SK-N-SH (cell line): ENCODE measurements around the gene DNAJC5. TPM values are rescaled to one million over a fixed set of nuclear protein-coding genes. Genes with fewer than 3 reads are reported as not detected.

Experiments
- CTCF ChIA-PET: fragments of 300-600, 350-600 bp; formaldehyde crosslinking; extraction: SDS; loops from one replicate; lab custom pipeline; 2021; lab: Yijun Ruan, JAX
- POLR2A ChIA-PET: fragments of 350-600 bp; sonication (Branson Sonifier 250); formaldehyde crosslinking; extraction: SDS; loops from one replicate; lab custom pipeline; 2020; ENCODE audit warnings: antibody characterized with exemption, inconsistent platforms; lab: Yijun Ruan, JAX
- DNase-seq: peaks from one replicate; pipeline ENCODE4 v3.0.0; 2012
- H2AFZ ChIP-seq: fragments of 200-600 bp; sonication (generic); 2 replicates; pipeline ENCODE4 v1.8.1; 2016; ENCODE audit warnings: antibody characterized with exemption, mild to moderate bottlenecking, low read depth
- H3F3A ChIP-seq: fragments of 200-600 bp; sonication (generic); replicated peaks from 2 replicates; pipeline ENCODE3; 2016; ENCODE audit warnings: antibody characterized with exemption, mild to moderate bottlenecking; ENCODE audit not compliant: insufficient read depth
- H3K27ac ChIP-seq, 2 experiments: fragments of 200-500 bp in 1 of 2; fragments of 200-600 bp in 1 of 2; sonication (Bioruptor generic) in 1 of 2; sonication (generic), shearing (Covaris generic) in 1 of 2; 2 replicates each; pipeline versions ENCODE4 v1.5.1 to v1.6.1; 2014 to 2016; ENCODE audit warnings: low read depth in 2 of 2, inconsistent platforms in 1 of 2, low read length in 1 of 2, mild to moderate bottlenecking in 1 of 2, mixed read lengths in 1 of 2
- H3K27me3 ChIP-seq: fragments of 200-600 bp; sonication (generic), shearing (Covaris generic); 2 replicates; pipeline ENCODE4 v1.6.1; 2016; ENCODE audit warnings: mixed run types; ENCODE audit not compliant: insufficient read depth
- H3K36me3 ChIP-seq, 2 experiments: fragments of 200-500 bp in 1 of 2; fragments of 200-600 bp in 1 of 2; sonication (Bioruptor generic) in 1 of 2; sonication (generic) in 1 of 2; replicated peaks in 1 of 2; 2 replicates each; pipeline versions ENCODE3 to v1.5.1; 2014 to 2016; ENCODE audit warnings: low read length in 1 of 2, mild to moderate bottlenecking in 1 of 2; ENCODE audit not compliant: insufficient read depth in 2 of 2, control insufficient read depth in 1 of 2
- H3K4me1 ChIP-seq, 2 experiments: fragments of 200-500 bp in 1 of 2; fragments of 200-600 bp in 1 of 2; sonication (Bioruptor generic) in 1 of 2; sonication (generic), shearing (Covaris generic) in 1 of 2; 2 replicates each; pipeline versions ENCODE4 v1.5.1 to v1.6.1; 2014 to 2016; ENCODE audit warnings: low read depth in 1 of 2, low read length in 1 of 2, mixed run types in 1 of 2; ENCODE audit not compliant: insufficient read depth in 2 of 2, control insufficient read depth in 1 of 2
- H3K4me2 ChIP-seq: fragments of 200-600 bp; sonication (generic), shearing (Covaris generic); 2 replicates; pipeline ENCODE4 v1.6.1; 2017; ENCODE audit warnings: mixed run types
- H3K4me3 ChIP-seq, 2 experiments: fragments of 200-500 bp in 1 of 2; fragments of 200-600 bp in 1 of 2; sonication (Bioruptor generic) in 1 of 2; sonication (generic), shearing (Covaris generic) in 1 of 2; 2 replicates each; pipeline versions ENCODE4 v1.5.1 to v1.8.1; 2014 to 2016; ENCODE audit warnings: low read depth in 2 of 2, inconsistent platforms in 1 of 2, low read length in 1 of 2, mild to moderate bottlenecking in 1 of 2, mixed read lengths in 1 of 2, moderate library complexity in 1 of 2
- H3K79me2 ChIP-seq: fragments of 200-600 bp; sonication (generic); 2 replicates; pipeline ENCODE4 v1.8.1; 2017; ENCODE audit warnings: mild to moderate bottlenecking; ENCODE audit not compliant: insufficient read depth
- H3K9ac ChIP-seq: fragments of 200-600 bp; sonication (generic); 2 replicates; pipeline ENCODE4 v1.6.1; 2017; ENCODE audit warnings: mixed run types
- H3K9me2 ChIP-seq: fragments of 200-600 bp; sonication (generic); 2 replicates; pipeline ENCODE4 v1.6.1; 2017; ENCODE audit warnings: mixed run types
- H3K9me3 ChIP-seq: fragments of 200-600 bp; sonication (generic); 2 replicates; pipeline ENCODE4 v1.6.1; 2017; ENCODE audit warnings: mixed run types, mild to moderate bottlenecking, moderate library complexity
- H4K20me1 ChIP-seq: fragments of 200-600 bp; sonication (generic); 2 replicates; pipeline ENCODE4 v1.6.1; 2017; ENCODE audit warnings: mild to moderate bottlenecking, mixed run types; ENCODE audit not compliant: insufficient read depth
- CHD2 ChIP-seq: fragments of 150-350 bp; IDR thresholded peaks from 2 replicates; pipeline ENCODE4 v1.6.1; 2018; ENCODE audit warnings: low read length; ENCODE audit not compliant: partially characterized antibody
- EZH2phosphoT487 ChIP-seq: fragments of 200-600 bp; sonication (generic); IDR thresholded peaks from 2 replicates; pipeline ENCODE4 v1.6.1; 2017; ENCODE audit warnings: low read depth, mixed run types, mild to moderate bottlenecking, antibody characterized with exemption, moderate library complexity, borderline replicate concordance
- FOSL2 ChIP-seq: IDR thresholded peaks from 2 replicates; pipeline ENCODE4 v1.4.0; 2012; ENCODE audit warnings: low read depth, mild to moderate bottlenecking, moderate library complexity, borderline replicate concordance
- GABPA ChIP-seq: IDR thresholded peaks from 2 replicates; pipeline ENCODE4 v1.4.0; 2012; ENCODE audit warnings: low read depth, mild to moderate bottlenecking
- IRF3 ChIP-seq: fragments of 150-350 bp; IDR thresholded peaks from 2 replicates; pipeline ENCODE4 v1.6.1; 2016; ENCODE audit warnings: mild to moderate bottlenecking, low read depth, low read length
- MXI1 ChIP-seq: IDR thresholded peaks from 2 replicates; pipeline ENCODE4 v1.6.1; 2012; ENCODE audit warnings: mild to moderate bottlenecking, low read depth, low read length, improper control_type of control experiment
- NRF1 ChIP-seq: IDR thresholded peaks from 2 replicates; pipeline ENCODE4 v1.6.1; 2012; ENCODE audit warnings: low read depth, mild to moderate bottlenecking, low read length
- RFX5 ChIP-seq: IDR thresholded peaks from 2 replicates; pipeline ENCODE4 v1.6.1; 2012; ENCODE audit warnings: mild to moderate bottlenecking, improper control_type of control experiment, low read length
- SIN3A ChIP-seq: IDR thresholded peaks from 2 replicates; pipeline ENCODE4 v1.6.1; 2012; ENCODE audit warnings: low read depth, mild to moderate bottlenecking, low read length, moderate library complexity, borderline replicate concordance
- TAF1 ChIP-seq: IDR thresholded peaks from 2 replicates; pipeline ENCODE4 v1.6.1; 2012; ENCODE audit warnings: low read depth, mild to moderate bottlenecking, low read length, moderate library complexity, borderline replicate concordance
- WGBS: methylation state at CpG from one replicate; pipeline ENCODE4 v1.1.6; 2017; ENCODE audit warnings: low lambda C conversion rate; 5-methylcytosine and 5-hydroxymethylcytosine counted together
- polyA plus RNA-seq, 3 experiments: library from polyadenylated mRNA; depleted of rRNA; stranded (reverse); fragments of >200 nt; gene quantifications; 2 replicates each; pipeline ENCODE4 v1.2.3, GENCODE V29; 2012
- TF ChIP-seq, protein P1 (sequence below): IDR thresholded peaks from 2 replicates; pipeline ENCODE4; 2012

DNAJC5 gene
- polyA plus RNA-seq, 1 of the 3 experiments (the other 2 are of a cell fraction) = 24.2 TPM

GRCh38 chr20:63886054-63886419, 8.9 kb upstream of the DNAJC5 start:
- DNase-seq = no peak
- Histone ChIP-seq H4K20me1 (peaks cover 32% of the 10 kb centered on the region), H3K27me3 (no peaks in the 10 kb centered on the region), H2AFZ (no peak overlapping the region), H3K9me3 (no peaks in the 10 kb centered on the region), H3K79me2 (peaks cover 30% of the 10 kb centered on the region; the same call in 1 of the 2 replicates), H3K4me3 (no peak overlapping the region), H3K4me1 (peaks cover 0 to 11% of the 10 kb centered on the region in 2 experiments; a peak in 1 of 4 replicates), H3F3A (no peaks in the 10 kb centered on the region), H3K9ac (no peak overlapping the region), H3K36me3 (peaks cover 6 to 80% of the 10 kb centered on the region in 2 experiments), H3K4me2 (no peak overlapping the region), H3K9me2 (no peaks in the 10 kb centered on the region), H3K27ac (no peak overlapping the region)
- TF ChIP-seq FOSL2 (no peak), TAF1 (no peak), SIN3A (no peak), GABPA (no peak), MXI1 (no peak), CHD2 (no peak)
- TF ChIP-seq, protein P1, sequence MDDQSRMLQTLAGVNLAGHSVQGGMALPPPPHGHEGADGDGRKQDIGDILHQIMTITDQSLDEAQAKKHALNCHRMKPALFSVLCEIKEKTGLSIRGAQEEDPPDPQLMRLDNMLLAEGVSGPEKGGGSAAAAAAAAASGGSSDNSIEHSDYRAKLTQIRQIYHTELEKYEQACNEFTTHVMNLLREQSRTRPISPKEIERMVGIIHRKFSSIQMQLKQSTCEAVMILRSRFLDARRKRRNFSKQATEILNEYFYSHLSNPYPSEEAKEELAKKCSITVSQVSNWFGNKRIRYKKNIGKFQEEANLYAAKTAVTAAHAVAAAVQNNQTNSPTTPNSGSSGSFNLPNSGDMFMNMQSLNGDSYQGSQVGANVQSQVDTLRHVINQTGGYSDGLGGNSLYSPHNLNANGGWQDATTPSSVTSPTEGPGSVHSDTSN = no peak
- 98% methylated on average over 13 of the region's 14 CpGs for WGBS
- ChIA-PET CTCF (interaction anchor here (1.4 to 2.9 kb wide), 2 partner anchors 11 to 19 kb away, joined by 5 to 7 read pairs; no protein-coding TSS in a partner anchor), POLR2A (no interaction called here)

- Histone ChIP-seq H3K4me1 (peaks cover 0 to 11% of the 10 kb centered on the region in 2 experiments; a peak in 1 of 4 replicates), H3F3A (peaks cover 6% of the 10 kb centered on the region), H3K9me3 (no peaks in the 10 kb centered on the region), H3K79me2 (peaks cover 23% of the 10 kb centered on the region; the same call in 1 of the 2 replicates), H3K9me2 (no peaks in the 10 kb centered on the region), H3K36me3 (peaks cover 6 to 81% of the 10 kb centered on the region in 2 experiments), H3K9ac (no peak overlapping the region), H2AFZ (no peak overlapping the region), H4K20me1 (peaks cover 24% of the 10 kb centered on the region), H3K4me2 (no peak overlapping the region), H3K4me3 (no peak overlapping the region), H3K27ac (no peak overlapping the region), H3K27me3 (no peaks in the 10 kb centered on the region)
- ChIA-PET CTCF (interaction anchor here (1.4 kb wide), 1 partner anchor 20 kb away, joined by 5 read pairs; no protein-coding TSS in a partner anchor), POLR2A (no interaction called here)
- TF ChIP-seq IRF3 (no peak), RFX5 (no peak), NRF1 (no peak), EZH2phosphoT487 (no peak)
- TF ChIP-seq, protein P1 = no peak
- no peak for DNase-seq
- 97% methylated on average over 11 of the region's 11 CpGs for WGBS
Observed at GRCh38 chr20:63886921-63887320, 8.0 kb upstream of the DNAJC5 start.
